GM06990 (cell line): ENCODE data around the gene SH2D3A.
A peak's percentile ranks its signal among the peaks of the same experiment; 100 is the strongest.

Source experiments
- DNase-seq: peaks from one replicate; pipeline ENCODE4 v3.0.0-alpha.2; 2011; ENCODE audit not compliant: insufficient read length; ENCODE audit errors: extremely low read depth
- H3K27me3 ChIP-seq: replicated peaks from 2 replicates; pipeline ENCODE4 v1.6.0; 2011; ENCODE audit warnings: low read length; ENCODE audit not compliant: control insufficient read depth, insufficient read depth
- H3K36me3 ChIP-seq: 2 replicates; pipeline ENCODE4 v1.5.1; 2011; ENCODE audit warnings: low read length; ENCODE audit not compliant: control insufficient read depth, insufficient read depth
- H3K4me3 ChIP-seq: replicated peaks from 2 replicates; pipeline ENCODE4 v1.5.1; 2011; ENCODE audit warnings: low read depth, mild to moderate bottlenecking, control low read depth, low read length
- CTCF ChIP-seq: IDR thresholded peaks from 2 replicates; pipeline ENCODE4 v1.5.1; 2011; ENCODE audit warnings: low read length, control low read depth, mild to moderate bottlenecking, inconsistent platforms; ENCODE audit not compliant: insufficient read depth, poor library complexity, severe bottlenecking

The SH2D3A gene

DNA sequence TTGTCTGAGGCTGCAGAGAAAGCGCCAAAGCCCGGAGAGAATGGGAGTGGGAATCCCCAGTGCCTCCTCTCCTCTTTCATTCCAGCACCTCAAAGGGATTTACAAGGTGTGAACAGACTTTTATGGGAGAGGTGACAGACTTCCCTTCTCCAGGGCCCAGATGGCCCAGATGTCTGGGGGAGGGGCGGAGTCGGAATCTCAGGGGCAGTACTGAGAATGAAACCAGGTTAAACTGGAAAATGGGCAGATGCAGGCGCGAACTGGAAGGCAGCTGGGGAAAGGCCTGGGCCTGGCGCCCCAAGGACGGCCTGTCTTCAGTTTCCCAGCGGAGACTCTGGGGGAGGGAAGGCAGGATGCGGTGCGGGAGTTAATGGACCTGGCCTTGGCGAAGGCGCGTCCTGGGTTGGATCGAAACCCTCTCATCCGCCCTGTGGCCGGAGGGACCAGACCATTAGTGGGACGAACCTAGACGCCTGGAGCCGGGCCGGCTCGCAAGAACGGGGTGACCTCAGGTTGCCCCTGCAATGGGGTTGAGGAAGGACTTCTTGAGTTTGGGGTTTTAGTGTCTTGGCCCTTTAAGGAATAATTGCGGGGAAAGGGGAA lies 28.3 kb downstream of the SH2D3A start:
- DNase-seq: peak; percentile 75
- H3K27me3 ChIP-seq: no peaks in the 10 kb centered on the region
- TF ChIP-seq CTCF: no peak
- H3K36me3 ChIP-seq: peaks cover 3% of the 10 kb centered on the region
- peak overlapping the region; percentile 58 for H3K4me3 ChIP-seq

DNA sequence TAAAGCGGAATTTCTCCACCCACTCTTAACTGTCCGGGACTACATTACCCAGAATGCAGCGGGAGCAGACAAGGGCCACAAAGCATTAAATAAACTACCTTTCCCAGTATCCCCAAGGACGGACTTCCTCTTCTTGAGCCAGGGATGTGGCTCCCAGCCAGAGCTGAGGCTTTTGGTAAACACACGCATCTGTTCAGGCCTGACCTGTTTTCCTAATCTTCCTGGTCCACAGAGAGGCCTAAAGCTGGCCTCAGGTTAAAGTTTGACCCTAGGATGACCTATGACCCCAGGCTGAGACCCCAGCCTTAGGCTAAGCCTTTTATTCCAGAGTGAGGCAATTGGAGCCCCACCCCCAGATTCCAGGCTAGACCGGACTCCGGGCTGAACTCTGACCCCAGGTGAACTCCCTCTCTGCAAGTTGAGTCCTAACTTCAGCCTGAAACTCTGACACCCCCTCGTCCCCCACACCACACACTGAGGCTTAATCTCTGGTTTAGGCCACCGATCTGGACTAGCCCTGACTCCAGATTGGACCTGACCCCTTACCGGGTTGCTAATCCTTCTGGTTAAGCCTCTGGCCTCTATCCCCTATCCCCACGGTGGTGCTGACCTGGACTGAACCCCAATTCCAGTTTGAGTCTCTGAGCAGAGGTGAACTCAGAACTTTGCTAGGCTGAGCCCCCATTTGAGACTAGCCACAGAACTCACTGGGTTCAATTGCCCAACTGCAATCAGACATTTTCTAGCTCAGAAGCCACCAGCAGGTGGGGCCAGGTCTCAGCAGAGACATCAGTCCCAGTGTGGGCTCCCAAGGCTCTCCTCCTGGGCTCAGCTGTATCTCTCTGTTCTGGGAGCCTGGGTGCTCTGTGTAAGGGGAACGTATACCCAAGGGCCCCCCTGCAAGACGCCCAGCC lies 29.1 kb downstream of the SH2D3A start:
- Histone ChIP-seq H3K27me3 (no peaks in the 10 kb centered on the region), H3K36me3 (peaks cover 3% of the 10 kb centered on the region), H3K4me3 (peak overlapping the region; percentile 58; the same call in 1 of the 2 replicates)
- DNase-seq: peak; percentile 73
- TF ChIP-seq CTCF: peak; percentile 80

DNA sequence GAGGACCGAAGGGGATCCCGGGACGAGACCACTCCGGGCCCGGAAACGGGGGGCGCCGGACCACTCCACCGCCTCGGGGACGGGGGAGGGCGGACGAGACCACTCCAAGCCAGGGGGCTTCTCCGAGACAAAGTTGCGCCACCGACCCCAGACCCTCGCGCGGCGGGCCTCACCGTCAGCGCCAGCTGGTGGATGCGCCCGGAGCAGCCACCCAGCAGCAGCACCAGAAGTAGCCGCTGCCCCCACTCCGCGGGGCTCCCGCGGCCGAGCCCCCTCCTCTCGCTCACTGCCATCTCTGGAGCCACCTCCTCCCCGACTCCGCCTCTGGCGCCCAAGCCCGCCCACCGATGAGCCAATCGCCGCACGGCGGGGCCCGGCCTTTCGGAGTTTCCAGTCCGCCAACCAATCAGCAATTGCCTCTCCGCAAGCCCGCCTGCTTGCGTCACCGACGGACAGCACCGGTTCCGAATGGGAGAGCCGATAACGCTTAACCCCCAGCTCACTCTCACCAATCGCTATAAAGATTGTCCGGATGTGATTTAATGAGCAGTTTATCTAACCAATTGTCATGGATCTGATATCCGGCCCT lies 29.9 kb downstream of the SH2D3A start, which contains the start of gene GPR108:
Gene GPR108, minus strand, starts transcription at position 297 of the 589 bp plus-strand sequence. Its CDS starts 4 bp downstream, at position 293.
- Histone ChIP-seq H3K27me3 (no peaks in the 10 kb centered on the region), H3K36me3 (peaks cover 9% of the 10 kb centered on the region), H3K4me3 (peak within 1 kb of the TSS; percentile 93)
- TF ChIP-seq CTCF: no peak
- peak; percentile 100 for DNase-seq

DNA sequence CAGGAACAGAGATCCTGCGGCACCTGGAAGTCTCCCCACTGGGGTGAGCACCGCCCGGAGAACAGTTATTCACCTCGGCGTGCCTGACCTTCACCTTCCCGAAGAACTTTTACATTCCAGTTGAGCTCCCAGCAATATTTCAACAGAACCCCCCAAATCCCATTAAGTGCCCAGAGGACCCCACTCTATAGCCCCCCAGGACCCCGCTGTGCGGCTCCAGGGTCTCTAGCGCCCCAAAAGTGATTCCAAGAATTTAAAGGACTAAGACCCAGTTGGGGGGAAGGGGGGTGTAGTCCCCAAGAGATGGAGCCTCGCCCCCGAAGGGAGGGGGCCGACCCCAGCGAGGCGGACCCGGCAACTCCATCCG lies 30.3 kb downstream of the SH2D3A start:
- Histone ChIP-seq H3K4me3 (peak overlapping the region; percentile 93), H3K36me3 (peaks cover 12% of the 10 kb centered on the region), H3K27me3 (no peaks in the 10 kb centered on the region)
- TF ChIP-seq CTCF: no peak
- DNase-seq: no peak

GRCh38 chr19:6736169-6736916 lies 30.9 kb downstream of the SH2D3A start:
- H3K36me3 ChIP-seq: peaks cover 16% of the 10 kb centered on the region
- TF ChIP-seq CTCF: peak; percentile 78
- no peaks in the 10 kb centered on the region for H3K27me3 ChIP-seq
- peak overlapping the region; percentile 93 for H3K4me3 ChIP-seq
- DNase-seq: peak; percentile 84
